A673 (cell line): ENCODE data around the gene ROGDI. TPM values are rescaled to one million over a fixed set of nuclear protein-coding genes. Genes with fewer than 3 reads are reported as not detected.

Source experiments
- BruUV-seq: library from RNA; stranded (reverse); fragments of 400-500 nt; replicated peaks from 2 replicates; lab custom pipeline; 2021; lab: Mats Ljungman, UMichigan
- CTCF ChIA-PET: fragments of 300-600 bp; sonication (Branson Sonifier 250); formaldehyde crosslinking; loops from one replicate; lab custom pipeline; 2022; ENCODE audit warnings: antibody characterized with exemption; lab: Charles Lee
- POLR2A ChIA-PET: fragments of 300-600 bp; sonication (Branson Sonifier 250); formaldehyde crosslinking; loops from one replicate; lab custom pipeline; 2022; ENCODE audit warnings: antibody characterized with exemption; ENCODE audit not compliant: low non-redundant PET; lab: Charles Lee
- DNase-seq: peaks from one replicate; pipeline ENCODE4 v3.0.0-alpha.2; 2015; ENCODE audit warnings: low spot score
- H3K27ac ChIP-seq: fragments of 200-600 bp; sonication (generic); 2 replicates; pipeline ENCODE4 v1.5.1; 2016; ENCODE audit warnings: mixed run types, low read depth, mild to moderate bottlenecking, mixed read lengths, antibody characterized with exemption, low read length; ENCODE audit not compliant: poor library complexity, severe bottlenecking
- H3K27me3 ChIP-seq: fragments of 200-600 bp; sonication (generic); replicated peaks from 2 replicates; pipeline ENCODE4 v1.6.1; 2017; ENCODE audit warnings: mixed run types, low read depth, mild to moderate bottlenecking, mixed read lengths, antibody characterized with exemption, low read length; ENCODE audit not compliant: insufficient read depth, poor library complexity
- H3K36me3 ChIP-seq: fragments of 200-600 bp; sonication (generic); 2 replicates; pipeline ENCODE4 v1.6.1; 2016; ENCODE audit warnings: mixed run types, mild to moderate bottlenecking, mixed read lengths, antibody characterized with exemption, low read length; ENCODE audit not compliant: insufficient read depth, poor library complexity, severe bottlenecking
- H3K4me1 ChIP-seq: fragments of 200-600 bp; sonication (generic); 2 replicates; pipeline ENCODE4 v1.6.1; 2017; ENCODE audit warnings: mixed run types, mild to moderate bottlenecking, mixed read lengths, antibody characterized with exemption, low read length; ENCODE audit not compliant: insufficient read depth, poor library complexity, severe bottlenecking
- H3K4me3 ChIP-seq: fragments of 200-600 bp; sonication (generic); 2 replicates; pipeline ENCODE4 v1.5.1; 2016; ENCODE audit warnings: low read depth, mixed run types, mild to moderate bottlenecking, mixed read lengths, low read length; ENCODE audit not compliant: poor library complexity, severe bottlenecking
- H3K9me3 ChIP-seq: fragments of 200-600 bp; sonication (generic); 2 replicates; pipeline ENCODE4 v1.6.1; 2016; ENCODE audit warnings: mixed run types, low read depth, mild to moderate bottlenecking, mixed read lengths, antibody characterized with exemption, low read length; ENCODE audit not compliant: poor library complexity, severe bottlenecking
- CTCF ChIP-seq: fragments of 300-800, 200-600 bp; sonication (generic); conservative IDR thresholded peaks from 2 replicates; pipeline ENCODE4 v1.5.1; 2017; ENCODE audit warnings: low read depth, mild to moderate bottlenecking, antibody characterized with exemption, low read length, moderate library complexity, mixed read lengths
- EZH2 ChIP-seq: fragments of 200-600 bp; sonication (generic); IDR thresholded peaks from 2 replicates; pipeline ENCODE4 v1.6.1; 2017; ENCODE audit warnings: borderline replicate concordance, low read depth, mild to moderate bottlenecking, mixed read lengths, antibody characterized with exemption, low read length; ENCODE audit not compliant: poor library complexity, severe bottlenecking
- intact Hi-C: fragments of 100-400 bp; cut with micrococcal nuclease; formaldehyde crosslinking; loops from one replicate; pipeline ENCODE4 v1.10.0; 2022; ENCODE audit not compliant: unreplicated experiment
- total RNA-seq: library from RNA; stranded (reverse); gene quantifications from 2 replicates; pipeline ENCODE4 v1.2.3, GENCODE V29; 2021

ROGDI gene
- total RNA-seq, 1 experiment from 2014 or later: 2.9 TPM

DNA sequence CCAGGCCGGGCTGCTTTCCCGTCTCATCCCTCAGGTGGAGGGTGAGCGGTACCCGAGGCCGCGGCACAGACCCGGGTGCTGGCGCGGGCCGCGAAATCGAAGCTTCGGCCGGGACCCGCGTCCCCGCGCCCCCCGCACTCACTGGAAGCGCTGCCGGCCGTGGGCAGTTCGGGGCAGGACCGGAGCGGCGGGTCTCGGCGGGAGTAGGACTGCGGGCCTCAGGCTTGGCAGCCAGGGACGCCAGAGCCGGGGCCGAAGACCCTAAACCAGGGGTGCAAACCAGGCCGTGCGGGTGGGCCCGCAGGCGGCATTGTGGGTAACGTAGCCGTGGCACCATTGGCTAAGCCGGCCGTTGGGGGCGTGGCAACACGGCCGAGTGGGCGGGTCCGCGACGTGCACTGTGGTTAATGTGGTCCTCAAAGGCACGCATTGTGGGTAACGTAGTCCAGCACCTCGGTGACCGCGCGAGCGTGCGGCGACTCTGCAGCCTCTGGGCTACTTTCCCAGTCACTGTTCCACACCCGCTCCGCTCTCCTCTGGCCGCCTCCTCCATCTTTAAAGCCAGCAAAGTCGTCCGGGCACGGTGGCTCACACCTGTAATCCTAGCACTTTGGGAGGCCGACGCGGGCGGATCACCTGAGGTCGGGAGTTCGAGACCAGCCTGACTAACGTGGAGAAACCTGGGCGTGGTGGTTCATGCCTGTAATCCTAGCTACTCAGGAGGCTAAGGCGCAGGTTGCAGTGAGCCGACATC lies 35.4 kb downstream of the ROGDI start, which contains the start of gene ZNF500:
TSS of gene ZNF500 (minus strand) at position 288 of the 754 bp plus-strand sequence. CDS start 1,184 bp downstream, outside the sequence.
- intact Hi-C loops: no loop called here
- H3K27ac ChIP-seq: peak within 1 kb of the TSS; percentile 87
- POLR2A ChIA-PET: no interaction called here
- H3K4me1 ChIP-seq: peaks cover 13% of the 10 kb centered on the region
- H3K36me3 ChIP-seq: peaks cover 25% of the 10 kb centered on the region
- peak; percentile 97 for DNase-seq
- TF ChIP-seq CTCF (no peak), EZH2 (no peak)
- BruUV-seq: no TSS peak
- CTCF ChIA-PET: no interaction called here
- no peaks in the 10 kb centered on the region for H3K27me3 ChIP-seq
- H3K4me3 ChIP-seq: peak within 1 kb of the TSS; percentile 82
- no peaks in the 10 kb centered on the region for H3K9me3 ChIP-seq

- Histone ChIP-seq H3K27ac (peak overlapping the region; percentile 87), H3K4me1 (peaks cover 13% of the 10 kb centered on the region), H3K9me3 (no peaks in the 10 kb centered on the region), H3K4me3 (peak overlapping the region; percentile 82), H3K27me3 (no peaks in the 10 kb centered on the region), H3K36me3 (peaks cover 34% of the 10 kb centered on the region)
- DNase-seq: no peak
- ChIA-PET POLR2A (no interaction called here), CTCF (no interaction called here)
- BruUV-seq: no TSS peak
- TF ChIP-seq EZH2: no peak
- no peak for TF ChIP-seq CTCF
- intact Hi-C loops: no loop called here
Measured at GRCh38 chr16:4765511-4766474, 36.6 kb downstream of the ROGDI start.

- intact Hi-C loops: no loop called here
- H3K27ac ChIP-seq: no peak overlapping the region
- peaks cover 13% of the 10 kb centered on the region for H3K4me1 ChIP-seq
- H3K4me3 ChIP-seq: no peak overlapping the region
- POLR2A ChIA-PET: no interaction called here
- TF ChIP-seq CTCF (no peak), EZH2 (no peak)
- CTCF ChIA-PET: no interaction called here
- no peaks in the 10 kb centered on the region for H3K27me3 ChIP-seq
- DNase-seq: no peak
- peaks cover 49% of the 10 kb centered on the region for H3K36me3 ChIP-seq
- no TSS peak for BruUV-seq
- H3K9me3 ChIP-seq: no peaks in the 10 kb centered on the region
Measured at GRCh38 chr16:4763791-4764190, 38.6 kb downstream of the ROGDI start.
